H9 (cell line): ENCODE data around the gene ADAR. TPM values are rescaled to one million over a fixed set of nuclear protein-coding genes. Genes with fewer than 3 reads are reported as not detected.
A peak's percentile ranks its signal among the peaks of the same experiment; 100 is the strongest.

Experiments
- DNase-seq: peaks from one replicate; pipeline ENCODE4 v3.0.0-alpha.2; 2017
- H2AFZ ChIP-seq: one replicate; pipeline ENCODE4 v1.6.1; 2013; ENCODE audit warnings: mild to moderate bottlenecking, low read length, control low read depth, moderate library complexity
- H2AK5ac ChIP-seq: 2 replicates; pipeline ENCODE4 v1.6.1; 2013; ENCODE audit warnings: low read length, control low read depth, mixed read lengths; ENCODE audit not compliant: insufficient read length
- H2BK120ac ChIP-seq: one replicate; pipeline ENCODE4 v1.6.1; 2013; ENCODE audit warnings: low read depth, mild to moderate bottlenecking, low read length, control low read depth, inconsistent platforms; ENCODE audit not compliant: poor library complexity, severe bottlenecking
- H2BK12ac ChIP-seq: 2 replicates; pipeline ENCODE4 v1.6.1; 2013; ENCODE audit warnings: low read length, control low read depth, mixed read lengths, low read depth; ENCODE audit not compliant: insufficient read length
- H2BK15ac ChIP-seq: 2 replicates; pipeline ENCODE4 v1.6.1; 2013; ENCODE audit warnings: low read depth, low read length, control low read depth
- H2BK20ac ChIP-seq: one replicate; pipeline ENCODE4 v1.6.1; 2013; ENCODE audit warnings: low read depth, mild to moderate bottlenecking, low read length, control low read depth, inconsistent platforms; ENCODE audit not compliant: poor library complexity, severe bottlenecking
- H2BK5ac ChIP-seq: 2 replicates; pipeline ENCODE4 v1.6.1; 2013; ENCODE audit warnings: low read length, control low read depth, mixed read lengths; ENCODE audit not compliant: insufficient read length
- H3K14ac ChIP-seq: 2 replicates; pipeline ENCODE4 v1.6.1; 2013; ENCODE audit warnings: low read length, control low read depth; ENCODE audit not compliant: insufficient read depth
- H3K18ac ChIP-seq: 2 replicates; pipeline ENCODE4 v1.6.1; 2013; ENCODE audit warnings: low read depth, mild to moderate bottlenecking, mixed read lengths, low read length, control low read depth; ENCODE audit not compliant: insufficient read length
- H3K23ac ChIP-seq: 2 replicates; pipeline ENCODE4 v1.6.1; 2013; ENCODE audit warnings: low read length, control low read depth, mixed read lengths, low read depth; ENCODE audit not compliant: insufficient read length
- H3K23me2 ChIP-seq: 2 replicates; pipeline ENCODE4 v1.6.1; 2013; ENCODE audit warnings: low read depth, mild to moderate bottlenecking, mixed read lengths, low read length, control low read depth; ENCODE audit not compliant: insufficient read length, poor library complexity, severe bottlenecking
- H3K27ac ChIP-seq: 2 replicates; pipeline ENCODE4 v1.5.1; 2013; ENCODE audit warnings: low read length, control low read depth, mixed read lengths, low read depth; ENCODE audit not compliant: insufficient read length
- H3K27me3 ChIP-seq: 2 replicates; pipeline ENCODE4 v1.6.1; 2013; ENCODE audit warnings: low read length, control low read depth, inconsistent platforms; ENCODE audit not compliant: insufficient read depth
- H3K4ac ChIP-seq: 2 replicates; pipeline ENCODE4 v1.6.1; 2013; ENCODE audit warnings: low read depth, mild to moderate bottlenecking, control low read depth, inconsistent platforms, low read length, moderate library complexity
- H3K4me1 ChIP-seq: 2 replicates; pipeline ENCODE4 v1.6.1; 2013; ENCODE audit warnings: low read length, control low read depth, inconsistent platforms; ENCODE audit not compliant: insufficient read depth
- H3K4me2 ChIP-seq: 2 replicates; pipeline ENCODE4 v1.6.1; 2013; ENCODE audit warnings: low read length, control low read depth, mixed read lengths; ENCODE audit not compliant: insufficient read length, insufficient read depth
- H3K56ac ChIP-seq: 2 replicates; pipeline ENCODE4 v1.6.1; 2013; ENCODE audit warnings: low read depth, mild to moderate bottlenecking, mixed read lengths, low read length, control low read depth; ENCODE audit not compliant: insufficient read length
- H3K79me1 ChIP-seq: 2 replicates; pipeline ENCODE4 v1.6.1; 2013; ENCODE audit warnings: low read depth, mild to moderate bottlenecking, moderate library complexity, low read length, control low read depth, inconsistent platforms; ENCODE audit not compliant: insufficient read depth, poor library complexity, severe bottlenecking
- H3K79me2 ChIP-seq: 2 replicates; pipeline ENCODE4 v1.6.1; 2013; ENCODE audit warnings: low read length, control low read depth, inconsistent platforms; ENCODE audit not compliant: insufficient read depth
- H3K9ac ChIP-seq: 2 replicates; pipeline ENCODE4 v1.6.1; 2013; ENCODE audit warnings: low read length, control low read depth, mixed read lengths; ENCODE audit not compliant: insufficient read length; ENCODE audit errors: extremely low read depth
- H3K9me3 ChIP-seq: one replicate; pipeline ENCODE4 v1.6.1; 2013; ENCODE audit warnings: low read depth, low read length, inconsistent platforms; ENCODE audit not compliant: control insufficient read depth
- H3T11ph ChIP-seq: one replicate; pipeline ENCODE4 v1.6.1; 2013; ENCODE audit warnings: mild to moderate bottlenecking, low read length, control low read depth, inconsistent platforms
- H4K20me1 ChIP-seq: one replicate; pipeline ENCODE4 v1.6.1; 2013; ENCODE audit not compliant: control insufficient read depth, insufficient read length, insufficient read depth
- H4K5ac ChIP-seq: 2 replicates; pipeline ENCODE4 v1.6.1; 2013; ENCODE audit warnings: low read depth, mild to moderate bottlenecking, mixed read lengths, low read length, control low read depth; ENCODE audit not compliant: insufficient read length
- H4K8ac ChIP-seq: replicated peaks from 2 replicates; pipeline ENCODE4 v1.6.1; 2013; ENCODE audit warnings: low read length, control low read depth, mixed read lengths, low read depth; ENCODE audit not compliant: insufficient read length
- H4K91ac ChIP-seq: 2 replicates; pipeline ENCODE4 v1.6.1; 2013; ENCODE audit warnings: low read depth, mild to moderate bottlenecking, moderate library complexity, mixed read lengths, low read length, control low read depth; ENCODE audit not compliant: insufficient read length
- H3K27ac Mint-ChIP-seq, 3 experiments: 2 replicates in 2 of 3; 3 replicates in 1 of 3; pipeline ENCODE4 v1.8.0; 2020 to 2021; ENCODE audit warnings: mixed read lengths in 3 of 3, mild to moderate bottlenecking in 1 of 3, moderate library complexity in 1 of 3
- H3K27me3 Mint-ChIP-seq: 2 replicates; pipeline ENCODE4 v1.8.0; 2021; ENCODE audit warnings: low read depth, mild to moderate bottlenecking, moderate library complexity, mixed read lengths
- H3K36me3 Mint-ChIP-seq, 3 experiments: 2 replicates in 2 of 3; 3 replicates in 1 of 3; pipeline ENCODE4 v1.8.0; 2020 to 2021; ENCODE audit warnings: low read depth in 3 of 3, mixed read lengths in 3 of 3; ENCODE audit not compliant: insufficient read depth in 1 of 3
- H3K4me1 Mint-ChIP-seq, 2 experiments: 2 replicates each; pipeline ENCODE4 v1.8.0; 2020; ENCODE audit warnings: mixed read lengths in 2 of 2
- H3K4me3 Mint-ChIP-seq, 2 experiments: 2 replicates in 1 of 2; 3 replicates in 1 of 2; pipeline ENCODE4 v1.8.0; 2020 to 2021; ENCODE audit warnings: mild to moderate bottlenecking in 2 of 2, mixed read lengths in 2 of 2, moderate library complexity in 1 of 2
- H3K9me3 Mint-ChIP-seq, 2 experiments: 2 replicates in 1 of 2; 3 replicates in 1 of 2; pipeline ENCODE4 v1.8.0; 2020; ENCODE audit warnings: mild to moderate bottlenecking in 2 of 2, mixed read lengths in 2 of 2, moderate library complexity in 1 of 2
- WGBS: extraction: QIAGEN DNeasy Blood & Tissue Kit; methylation state at CpG from one replicate; pipeline ENCODE4 v1.1.7; 2013; ENCODE audit warnings: missing lambda C conversion rate, low lambda C conversion rate, mixed read lengths; ENCODE audit not compliant: insufficient read length; ENCODE audit errors: extremely low coverage; 5-methylcytosine and 5-hydroxymethylcytosine counted together
- total RNA-seq: library from RNA; stranded (reverse); gene quantifications from 2 replicates; pipeline ENCODE4 v1.2.1, GENCODE V29; 2021
- TF ChIP-seq, protein P1 (sequence below): fragments of 200-600 bp; sonication (generic); conservative IDR thresholded peaks from 3 replicates; pipeline ENCODE4 v1.8.0; 2021; ENCODE audit warnings: antibody characterized with exemption, mild to moderate bottlenecking

ADAR gene
- total RNA-seq, 1 experiment from 2014 or later = 236 TPM

DNA sequence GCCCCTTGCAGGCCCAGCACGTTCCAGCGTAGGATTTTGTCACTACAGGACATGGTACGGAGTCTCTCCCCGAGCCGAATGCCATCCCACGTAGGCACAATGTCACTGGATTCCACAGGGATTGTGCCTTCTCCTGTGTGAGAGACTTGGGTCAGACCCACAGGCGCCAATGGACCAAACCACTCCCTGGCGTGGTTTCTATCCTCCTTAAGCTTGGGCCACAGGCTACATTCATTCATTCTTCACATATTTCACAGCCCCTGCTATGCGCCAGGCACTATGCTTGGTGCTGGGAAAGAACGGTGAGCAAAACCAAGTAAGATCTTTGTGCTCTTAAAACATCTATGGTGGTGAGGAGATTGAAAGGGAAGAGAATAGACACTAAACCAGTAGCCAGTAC, 21.8 kb downstream of the ADAR start:
- H3K4me1 ChIP-seq = no peaks in the 10 kb centered on the region
- H3K9ac ChIP-seq = no peak overlapping the region
- H2BK20ac ChIP-seq = no peak overlapping the region
- DNase-seq = no peak
- Mint-ChIP-seq H3K4me1 (no peaks in the 10 kb centered on the region), H3K36me3 (peaks cover 67 to 99% (median 92%) of the 10 kb centered on the region in 3 experiments; a peak in 6 of 7 replicates), H3K27me3 (no peaks in the 10 kb centered on the region; the same call in 1 of the 2 replicates), H3K9me3 (no peaks in the 10 kb centered on the region), H3K4me3 (no peak overlapping the region), H3K27ac (no peak overlapping the region)
- no peaks in the 10 kb centered on the region for H3K23me2 ChIP-seq
- H3K56ac ChIP-seq = no peak overlapping the region
- no peak overlapping the region for H3K4ac ChIP-seq
- H3T11ph ChIP-seq = no peak overlapping the region
- no peak overlapping the region for H2BK15ac ChIP-seq
- no peaks in the 10 kb centered on the region for H3K27me3 ChIP-seq
- no peak overlapping the region for H2AK5ac ChIP-seq
- no CpG with 5 or more reads among the region's 10 CpGs for WGBS
- peaks cover 3% of the 10 kb centered on the region for H4K20me1 ChIP-seq
- no peak overlapping the region for H2AFZ ChIP-seq
- no peak overlapping the region for H3K4me2 ChIP-seq
- H3K9me3 ChIP-seq = no peaks in the 10 kb centered on the region
- H2BK5ac ChIP-seq = no peak overlapping the region
- no peak overlapping the region for H2BK12ac ChIP-seq
- H3K79me2 ChIP-seq = no peaks in the 10 kb centered on the region
- no peak overlapping the region for H2BK120ac ChIP-seq
- no peak overlapping the region for H3K18ac ChIP-seq
- no peak overlapping the region for H4K8ac ChIP-seq
- H3K23ac ChIP-seq = no peak overlapping the region
- H4K5ac ChIP-seq = no peak overlapping the region
- no peaks in the 10 kb centered on the region for H3K79me1 ChIP-seq
- no peak overlapping the region for H3K14ac ChIP-seq
- TF ChIP-seq, protein P1, sequence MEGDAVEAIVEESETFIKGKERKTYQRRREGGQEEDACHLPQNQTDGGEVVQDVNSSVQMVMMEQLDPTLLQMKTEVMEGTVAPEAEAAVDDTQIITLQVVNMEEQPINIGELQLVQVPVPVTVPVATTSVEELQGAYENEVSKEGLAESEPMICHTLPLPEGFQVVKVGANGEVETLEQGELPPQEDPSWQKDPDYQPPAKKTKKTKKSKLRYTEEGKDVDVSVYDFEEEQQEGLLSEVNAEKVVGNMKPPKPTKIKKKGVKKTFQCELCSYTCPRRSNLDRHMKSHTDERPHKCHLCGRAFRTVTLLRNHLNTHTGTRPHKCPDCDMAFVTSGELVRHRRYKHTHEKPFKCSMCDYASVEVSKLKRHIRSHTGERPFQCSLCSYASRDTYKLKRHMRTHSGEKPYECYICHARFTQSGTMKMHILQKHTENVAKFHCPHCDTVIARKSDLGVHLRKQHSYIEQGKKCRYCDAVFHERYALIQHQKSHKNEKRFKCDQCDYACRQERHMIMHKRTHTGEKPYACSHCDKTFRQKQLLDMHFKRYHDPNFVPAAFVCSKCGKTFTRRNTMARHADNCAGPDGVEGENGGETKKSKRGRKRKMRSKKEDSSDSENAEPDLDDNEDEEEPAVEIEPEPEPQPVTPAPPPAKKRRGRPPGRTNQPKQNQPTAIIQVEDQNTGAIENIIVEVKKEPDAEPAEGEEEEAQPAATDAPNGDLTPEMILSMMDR = 0 out of 3 replicates have a peak, but pooled peaks have one; percentile 10
- no peak overlapping the region for H3K27ac ChIP-seq
- H4K91ac ChIP-seq = no peak overlapping the region
